ENCODE results near the gene MAP3K10.
"Not testable (repeated sequence)": the region's sequence is repeated elsewhere in the genome, so short reads cannot be mapped to it uniquely, and the experiment has no call there.

The MAP3K10 gene

GRCh38 chr19:40190891-40191835, at the start of gene MAP3K10:
Gene MAP3K10 (plus strand): TSS chr19:40191426. CDS start chr19:40192032, 606 bp downstream.
- DNase-seq (ENCODE audit: low read depth) = peak; percentile 47

DNA sequence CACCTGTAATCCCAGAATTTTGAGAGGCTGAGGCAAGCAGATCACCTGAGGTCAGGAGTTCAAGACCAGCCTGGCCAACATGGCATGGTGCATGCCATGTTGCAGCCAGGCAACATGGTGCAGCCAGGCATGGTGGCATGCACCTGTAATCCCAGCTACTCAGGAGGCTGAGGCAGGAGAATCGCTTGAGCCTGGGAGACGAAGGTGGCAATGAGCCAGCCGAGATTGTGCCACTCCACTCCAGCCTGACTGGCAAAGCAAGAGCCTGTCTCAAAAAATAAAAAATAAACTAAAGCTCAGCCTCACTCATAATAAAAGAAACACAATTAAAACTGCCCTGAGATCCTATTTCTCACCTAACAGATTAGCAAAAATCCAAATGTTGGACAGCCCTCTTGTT, 49.7 kb upstream of the MAP3K10 start:
- no peak for DNase-seq (ENCODE audit: low read depth)

- DNase-seq (ENCODE audit: low read depth) = no peak
Observed at GRCh38 chr19:40143612-40144011, 47.6 kb upstream of the MAP3K10 start.

- DNase-seq (ENCODE audit: low read depth) = no peak
Observed at GRCh38 chr19:40144151-40144550, 47.1 kb upstream of the MAP3K10 start.

GRCh38 chr19:40144947-40145748, 46.1 kb upstream of the MAP3K10 start:
- no peak for DNase-seq (ENCODE audit: low read depth)

- DNase-seq (ENCODE audit: low read depth) = not testable (repeated sequence)
Observed at GRCh38 chr19:40145749-40146029, 45.5 kb upstream of the MAP3K10 start.

DNA sequence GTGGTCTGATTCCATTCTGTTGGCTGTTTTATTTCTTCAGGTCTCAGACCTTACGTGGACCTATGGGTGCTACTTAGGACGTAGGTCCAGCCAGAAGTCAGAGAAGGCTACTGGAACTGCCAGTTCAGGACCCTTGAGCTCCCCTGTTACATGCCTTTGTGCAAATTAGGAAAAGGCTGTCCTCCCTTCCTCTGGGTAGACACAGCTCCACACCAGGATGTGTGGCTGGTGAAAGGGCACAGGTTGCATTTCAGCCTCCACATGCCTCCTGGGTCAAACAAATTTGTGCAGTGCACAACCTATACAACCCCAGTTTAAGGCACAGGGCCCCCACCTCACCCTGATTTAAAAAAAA, 43.9 kb upstream of the MAP3K10 start:
- no peak for DNase-seq (ENCODE audit: low read depth)

- no peak for DNase-seq (ENCODE audit: low read depth)
Observed at GRCh38 chr19:40147693-40148347, 43.4 kb upstream of the MAP3K10 start.

DNA sequence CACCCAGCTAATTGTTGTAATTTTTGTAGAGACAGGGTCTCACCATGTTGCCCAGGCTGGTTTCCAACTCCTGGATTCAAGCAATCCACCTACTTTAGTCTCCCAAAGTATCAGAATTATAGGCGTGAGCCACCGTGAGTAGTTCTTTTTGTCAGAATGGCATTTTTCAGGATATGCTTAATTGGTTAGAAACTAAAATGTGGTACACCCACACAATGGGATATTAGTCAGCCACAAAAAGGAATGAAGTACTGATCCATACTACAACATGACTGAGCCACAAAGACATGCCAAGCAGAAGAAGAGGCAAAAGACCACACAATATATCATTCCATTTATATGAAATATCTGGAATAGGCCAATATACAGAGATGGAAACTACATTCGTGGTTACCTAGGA, 41.7 kb upstream of the MAP3K10 start:
- no peak for DNase-seq (ENCODE audit: low read depth)

DNA sequence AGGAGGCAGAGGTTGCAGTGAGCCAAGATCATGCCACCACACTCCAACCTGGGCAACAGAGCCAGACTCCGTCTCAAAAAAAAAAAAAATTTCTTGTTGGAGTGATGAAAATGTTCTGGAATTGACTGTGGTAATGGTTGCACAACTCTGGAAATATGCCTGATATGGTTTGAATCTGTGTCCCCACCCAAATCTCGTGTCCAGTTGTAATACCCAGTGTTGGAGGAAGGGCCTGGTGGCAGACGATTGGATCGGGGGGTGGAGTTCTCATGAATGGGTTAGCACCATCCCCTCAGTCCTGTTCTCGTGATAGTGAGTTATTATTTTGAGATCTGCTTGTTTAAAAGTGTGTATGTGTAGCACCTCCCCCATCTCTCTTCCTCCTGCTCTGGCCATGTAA, 41.1 kb upstream of the MAP3K10 start:
- no peak for DNase-seq (ENCODE audit: low read depth)

- no peak for DNase-seq (ENCODE audit: low read depth)
Observed at GRCh38 chr19:40154121-40154680, 37.0 kb upstream of the MAP3K10 start.

GRCh38 chr19:40155749-40156265, 35.4 kb upstream of the MAP3K10 start:
- DNase-seq (ENCODE audit: low read depth) = no peak

GRCh38 chr19:40157059-40157458, 34.2 kb upstream of the MAP3K10 start:
- DNase-seq (ENCODE audit: low read depth) = no peak

DNA sequence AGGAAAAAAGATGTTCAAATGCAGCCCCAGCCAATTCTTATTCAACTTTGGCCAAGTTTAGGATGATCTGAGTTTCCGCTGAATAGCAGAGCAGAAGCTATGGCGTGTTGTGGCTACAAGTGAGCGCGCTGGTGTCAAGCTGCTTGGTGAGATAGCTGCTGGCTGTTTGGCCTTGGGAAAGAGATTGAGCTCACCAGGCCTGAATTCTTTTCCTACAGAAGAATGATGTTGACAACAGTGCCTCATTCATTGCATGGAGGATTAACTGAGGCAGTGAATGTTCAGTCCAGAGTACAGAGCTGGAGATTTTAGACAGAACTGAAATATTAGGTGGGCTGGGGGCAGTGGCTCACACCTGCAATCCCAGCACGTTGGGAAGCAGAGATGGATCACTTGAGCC, 31.5 kb upstream of the MAP3K10 start:
- DNase-seq (ENCODE audit: low read depth) = no peak

DNA sequence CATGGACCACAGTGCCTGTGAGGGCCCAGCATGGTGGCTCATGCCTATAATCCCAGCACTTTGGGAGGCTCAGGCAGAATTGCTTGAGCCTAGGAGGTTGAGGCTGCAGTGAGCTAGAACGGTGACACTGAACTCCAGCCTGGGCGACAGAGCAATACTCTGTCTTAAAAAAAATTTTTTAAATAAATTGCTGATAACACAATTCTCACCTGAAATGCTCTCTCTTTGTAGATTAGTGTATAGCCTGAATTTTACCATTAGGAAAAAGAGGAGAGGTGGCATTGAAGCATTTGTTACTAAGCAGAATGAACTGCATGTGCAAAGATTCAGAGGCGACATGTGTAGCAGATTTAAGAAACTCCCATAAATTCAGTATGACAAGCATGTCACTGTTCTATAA, 29.1 kb upstream of the MAP3K10 start:
- DNase-seq (ENCODE audit: low read depth) = no peak

DNA sequence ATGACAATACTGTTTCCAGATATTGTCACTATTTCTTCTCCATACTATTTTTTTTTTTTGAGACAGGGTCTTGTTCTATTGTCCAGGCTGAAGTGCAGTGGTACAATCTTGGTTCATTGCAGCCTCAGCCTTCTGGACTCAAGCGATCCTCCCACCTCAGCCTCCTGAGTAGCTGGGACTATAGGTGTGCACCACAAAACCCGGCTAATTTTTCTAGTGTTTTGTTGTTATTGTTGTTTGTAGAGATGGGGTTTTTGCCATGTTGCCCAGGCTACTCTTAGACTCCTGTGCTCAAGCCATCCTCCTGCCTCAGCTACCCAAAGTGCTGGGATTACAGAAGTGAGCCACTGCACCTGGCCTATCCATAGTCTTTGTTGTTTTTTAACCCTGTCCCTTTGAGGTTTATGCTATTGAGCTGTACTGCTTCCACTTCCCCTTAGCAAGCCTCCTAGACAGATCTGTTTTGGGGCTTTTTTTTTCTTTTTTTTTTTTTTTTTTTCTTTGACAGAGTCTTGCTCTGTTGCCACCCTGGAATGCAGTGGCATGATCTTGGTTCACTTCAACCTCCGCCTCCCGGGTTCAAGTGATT, 27.6 kb upstream of the MAP3K10 start:
- no peak for DNase-seq (ENCODE audit: low read depth)

DNA sequence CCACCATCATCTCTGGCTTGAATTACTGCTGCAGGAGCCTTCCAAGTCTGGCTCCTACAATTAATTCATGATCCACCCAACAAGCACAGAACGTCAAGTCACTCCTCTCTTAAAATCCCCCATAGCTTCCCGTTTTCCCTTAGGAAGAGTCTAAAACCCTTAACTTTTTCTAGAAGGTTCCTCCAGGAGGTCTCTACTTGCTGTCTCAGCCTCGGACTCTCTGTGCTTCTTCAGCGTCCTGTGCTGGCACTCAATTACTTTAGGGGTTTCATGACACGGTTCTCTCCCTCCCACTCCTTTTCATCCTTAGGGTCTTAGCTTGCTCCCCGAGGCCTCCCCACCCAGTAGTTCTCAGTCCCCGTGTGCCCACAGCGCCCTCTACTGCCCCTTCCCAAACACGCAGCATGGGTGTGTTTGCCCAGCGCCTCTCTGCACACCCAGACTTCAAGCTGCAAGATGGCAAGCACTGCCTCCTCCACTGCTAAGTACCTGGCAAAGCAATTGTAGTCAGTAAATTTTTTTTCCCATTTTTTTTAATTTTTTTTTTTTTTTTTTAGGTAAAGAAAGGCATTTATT, 25.8 kb upstream of the MAP3K10 start:
- DNase-seq (ENCODE audit: low read depth) = peak; percentile 32

GRCh38 chr19:40169482-40170302, 21.5 kb upstream of the MAP3K10 start:
- DNase-seq (ENCODE audit: low read depth) = not testable (repeated sequence)

DNA sequence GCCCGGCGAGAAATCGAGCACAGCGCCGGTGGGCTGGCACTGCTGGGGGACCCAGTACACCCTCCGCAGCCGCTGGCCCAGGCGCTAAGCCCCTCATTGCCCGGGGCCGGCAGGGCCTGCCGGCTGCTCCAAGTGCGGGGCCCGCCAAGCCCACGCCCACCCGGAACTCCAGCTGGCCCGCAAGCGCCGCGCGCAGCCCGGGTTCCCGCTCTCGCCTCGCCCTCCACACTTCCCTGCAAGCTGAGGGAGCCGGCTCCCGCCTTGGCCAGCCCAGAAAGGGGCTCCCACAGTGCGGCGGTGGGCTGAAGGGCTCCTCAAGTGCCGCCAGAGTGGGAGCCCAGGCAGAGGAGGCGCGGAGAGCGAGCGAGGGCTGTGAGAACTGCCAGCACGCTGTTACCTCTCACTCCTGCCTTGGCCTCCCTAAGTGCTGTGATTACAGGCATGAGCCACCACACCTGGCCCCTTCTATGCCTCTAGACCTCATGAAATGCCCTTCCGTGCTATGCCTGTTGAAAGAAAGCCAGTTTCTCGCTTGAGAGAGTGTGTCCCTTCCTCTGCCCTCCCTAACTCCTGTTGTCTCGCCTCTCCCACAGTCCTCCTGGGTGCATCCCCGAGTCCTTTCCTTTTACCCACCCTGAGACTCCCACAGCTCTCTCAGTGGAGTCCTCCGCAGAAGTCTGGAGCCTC, 20.8 kb upstream of the MAP3K10 start:
- not testable (repeated sequence) for DNase-seq (ENCODE audit: low read depth)

DNA sequence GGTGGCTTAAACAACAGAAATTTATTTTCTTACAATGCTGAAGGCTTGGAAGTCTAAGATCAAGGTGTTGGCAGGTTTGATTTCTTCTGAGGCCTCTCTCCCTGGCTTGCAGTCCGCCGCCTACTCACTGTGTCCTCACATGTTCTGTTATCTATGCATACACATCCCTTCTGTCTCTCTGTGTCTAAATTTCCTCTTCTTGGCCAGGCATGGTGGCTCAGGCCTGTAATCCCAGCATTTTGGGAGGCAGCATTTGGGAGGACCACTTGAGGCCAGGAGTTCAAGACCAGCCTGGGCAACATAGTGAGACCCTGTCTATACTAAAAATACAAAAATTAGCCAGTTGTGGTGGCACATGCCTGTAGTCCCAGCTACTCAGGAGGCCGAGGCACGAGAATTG, 19.9 kb upstream of the MAP3K10 start:
- not testable (repeated sequence) for DNase-seq (ENCODE audit: low read depth)

Data from stimulated activated CD8-positive, alpha-beta memory T cell treated with anti-CD3 and anti-CD28 coated beads, Interleukin-15, amount 100 ng/mL, for 1 hour (primary cell).